Ureter (tissue), 1 donor: ENCODE results near the gene ACE. TPM values are rescaled to one million over a fixed set of nuclear protein-coding genes. Genes with fewer than 3 reads are reported as not detected.

Source experiments
- DNase-seq: peaks from one replicate; pipeline ENCODE4 v3.0.0-alpha.2; 2020; ENCODE audit warnings: low spot score
- total RNA-seq: library from RNA; stranded (reverse); gene quantifications from one replicate; pipeline ENCODE4 v1.2.4, GENCODE V29; 2023
- donor health status: DM: yes; HTN: yes; CAD: no.

Gene ACE
- total RNA-seq, 1 donor from 2014 or later: 7.5 TPM

- DNase-seq: no peak
Measured at GRCh38 chr17:63535640-63536039, 58.8 kb downstream of the ACE start.

- DNase-seq: no peak
Measured at GRCh38 chr17:63537001-63537400, 60.1 kb downstream of the ACE start.

- DNase-seq: no peak
Measured at GRCh38 chr17:63537991-63538692, 61.3 kb downstream of the ACE start.

- no peak for DNase-seq
Measured at GRCh38 chr17:63538693-63539595, 62.1 kb downstream of the ACE start.

- no peak for DNase-seq
Measured at GRCh38 chr17:63540590-63540989, 63.7 kb downstream of the ACE start.

GRCh38 chr17:63542218-63542545 lies 65.3 kb downstream of the ACE start:
- no peak for DNase-seq

- DNase-seq: no peak
Measured at GRCh38 chr17:63542942-63543821, 66.3 kb downstream of the ACE start.

GRCh38 chr17:63543822-63544420 lies 67.1 kb downstream of the ACE start:
- DNase-seq: no peak

GRCh38 chr17:63544467-63545301 lies 67.8 kb downstream of the ACE start:
- DNase-seq: no peak

GRCh38 chr17:63546308-63547082 lies 69.6 kb downstream of the ACE start:
- no peak for DNase-seq

- no peak for DNase-seq
Measured at GRCh38 chr17:63547083-63547523, 70.2 kb downstream of the ACE start.

Other genes with a start within 250 kb of the ACE start
- 70.8 TPM for gene CYB561, start 30.8 kb upstream of the ACE start, total RNA-seq
- gene KCNH6, start 46.3 kb downstream of the ACE start, total RNA-seq: not detected
- gene DCAF7, start 73.4 kb downstream of the ACE start, total RNA-seq: 79.6 TPM
- gene TACO1, start 123.8 kb downstream of the ACE start, total RNA-seq: 17.5 TPM
- gene MAP3K3, start 145.4 kb downstream of the ACE start, total RNA-seq: 32.3 TPM
- gene LIMD2, start 223.1 kb downstream of the ACE start, total RNA-seq: 13.8 TPM